GM20431 (cell line): Measurements from ENCODE around the gene UVRAG.
"Not testable (repeated sequence)": the region's sequence is repeated elsewhere in the genome, so short reads cannot be mapped to it uniquely, and the experiment has no call there.

Experiments used
- in situ Hi-C: fragments of 300-500 bp; cut with MseI, MboI; formaldehyde crosslinking; loops from one replicate; pipeline ENCODE4 v1.15.0; 2020; ENCODE audit warnings: low sequenced_read_pairs; ENCODE audit not compliant: unreplicated experiment

The UVRAG gene

DNA sequence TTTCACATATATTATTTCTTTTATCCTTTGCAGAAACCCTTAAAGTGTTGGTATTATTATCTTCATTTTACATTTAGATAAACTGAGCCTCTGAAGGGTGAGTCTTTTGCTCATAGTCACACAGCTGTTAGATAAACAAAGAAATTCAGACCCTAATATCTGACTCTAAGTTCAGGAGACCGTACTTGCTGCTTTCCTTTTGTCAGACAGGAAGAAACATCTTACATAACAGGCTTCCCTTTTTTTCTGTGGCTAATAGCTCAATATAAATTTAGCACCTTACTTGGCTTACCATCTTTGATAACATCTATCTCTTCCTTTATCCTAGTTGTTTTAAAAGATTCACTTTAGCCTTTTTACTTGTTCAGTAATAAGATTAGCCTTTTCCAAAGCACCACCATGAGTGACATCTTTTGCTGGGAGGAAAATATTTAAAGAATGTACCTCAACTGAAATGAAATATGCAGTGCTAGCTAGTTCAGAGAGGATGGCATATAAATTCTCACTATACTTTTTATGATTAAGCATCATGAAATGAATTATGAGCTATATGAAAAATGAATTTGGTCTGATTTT is 262.7 kb downstream of the UVRAG start:
- in situ Hi-C loops, result no loop called here

DNA sequence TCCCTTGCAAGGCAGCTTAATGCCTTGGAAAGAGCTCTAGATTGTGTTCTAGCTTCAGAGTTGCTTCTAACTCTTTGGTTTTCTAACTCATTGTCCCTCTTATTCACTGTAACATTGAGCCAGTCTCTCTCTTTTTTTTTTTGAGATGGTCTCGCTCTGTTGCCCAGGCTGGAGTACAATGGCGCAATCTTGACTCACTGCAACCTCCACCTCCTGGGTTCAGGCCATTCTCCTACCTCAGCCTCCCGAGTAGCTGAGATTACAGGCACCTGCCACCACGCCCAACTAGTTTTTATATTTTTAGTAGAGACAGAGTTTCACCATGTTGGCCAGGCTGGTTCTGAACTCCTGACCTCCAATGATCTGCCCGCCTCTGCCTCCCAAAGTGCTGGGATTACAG is 266.1 kb downstream of the UVRAG start:
- in situ Hi-C loops, result not testable (repeated sequence)

DNA sequence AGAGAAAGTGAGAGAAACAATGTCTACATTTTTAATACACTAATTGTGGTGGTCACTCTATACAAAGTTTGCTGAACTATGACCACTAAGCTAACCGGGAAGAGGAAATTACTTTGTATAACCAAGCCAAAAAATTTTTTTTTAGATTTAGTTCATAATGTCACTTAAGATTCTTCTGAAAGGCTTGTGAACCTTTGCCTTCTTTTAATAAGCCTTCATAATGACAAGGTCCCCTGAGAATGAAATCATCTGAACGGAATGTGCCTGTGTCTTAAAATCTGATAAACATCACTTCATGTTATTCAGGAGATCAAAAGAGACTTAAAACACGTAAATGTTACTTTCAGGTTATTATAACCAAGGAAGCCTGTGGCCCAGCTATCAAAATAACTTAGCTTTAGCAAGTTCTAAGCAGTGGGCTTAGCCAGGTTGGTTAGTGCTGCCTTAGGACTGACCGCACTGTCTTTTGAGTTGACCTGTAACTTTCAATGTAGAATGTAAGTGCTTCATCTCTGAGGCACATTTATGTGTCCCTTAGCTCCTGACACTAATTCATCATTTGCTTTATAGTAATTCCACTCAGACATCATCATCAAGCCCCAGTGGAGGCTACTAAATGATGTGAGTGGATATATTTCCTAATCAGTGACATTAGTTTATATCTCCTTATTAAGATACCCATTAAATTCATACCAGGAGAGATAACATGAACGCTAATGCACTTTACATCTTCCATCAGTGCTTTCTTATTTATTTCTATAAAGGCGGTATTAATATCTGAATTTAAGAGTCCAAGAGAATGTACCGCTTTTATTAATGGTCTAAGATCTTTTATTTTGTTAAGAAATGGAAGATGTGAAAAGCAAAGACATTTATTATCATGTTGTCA is 268.8 kb downstream of the UVRAG start:
- in situ Hi-C loops, result no loop called here

DNA sequence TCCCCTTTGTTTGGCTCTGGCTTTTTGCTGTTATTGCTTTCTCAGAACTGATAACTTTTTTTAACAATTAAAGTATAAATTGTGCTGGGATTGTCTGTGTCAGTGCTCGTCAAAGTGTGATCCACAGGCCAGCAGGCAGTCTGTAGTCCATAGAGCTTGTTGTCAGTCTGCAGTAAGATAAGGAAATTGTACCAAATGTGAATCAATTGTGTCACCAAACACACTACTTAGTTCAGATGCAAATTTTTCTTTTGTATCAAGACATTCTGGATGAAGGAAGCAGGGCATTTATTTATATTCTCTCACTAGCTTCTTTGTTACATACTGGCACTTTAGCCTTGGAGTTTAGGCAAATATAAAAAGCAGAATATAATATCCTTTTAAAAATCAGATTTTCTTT is 270.3 kb downstream of the UVRAG start:
- in situ Hi-C loops, result no loop called here

DNA sequence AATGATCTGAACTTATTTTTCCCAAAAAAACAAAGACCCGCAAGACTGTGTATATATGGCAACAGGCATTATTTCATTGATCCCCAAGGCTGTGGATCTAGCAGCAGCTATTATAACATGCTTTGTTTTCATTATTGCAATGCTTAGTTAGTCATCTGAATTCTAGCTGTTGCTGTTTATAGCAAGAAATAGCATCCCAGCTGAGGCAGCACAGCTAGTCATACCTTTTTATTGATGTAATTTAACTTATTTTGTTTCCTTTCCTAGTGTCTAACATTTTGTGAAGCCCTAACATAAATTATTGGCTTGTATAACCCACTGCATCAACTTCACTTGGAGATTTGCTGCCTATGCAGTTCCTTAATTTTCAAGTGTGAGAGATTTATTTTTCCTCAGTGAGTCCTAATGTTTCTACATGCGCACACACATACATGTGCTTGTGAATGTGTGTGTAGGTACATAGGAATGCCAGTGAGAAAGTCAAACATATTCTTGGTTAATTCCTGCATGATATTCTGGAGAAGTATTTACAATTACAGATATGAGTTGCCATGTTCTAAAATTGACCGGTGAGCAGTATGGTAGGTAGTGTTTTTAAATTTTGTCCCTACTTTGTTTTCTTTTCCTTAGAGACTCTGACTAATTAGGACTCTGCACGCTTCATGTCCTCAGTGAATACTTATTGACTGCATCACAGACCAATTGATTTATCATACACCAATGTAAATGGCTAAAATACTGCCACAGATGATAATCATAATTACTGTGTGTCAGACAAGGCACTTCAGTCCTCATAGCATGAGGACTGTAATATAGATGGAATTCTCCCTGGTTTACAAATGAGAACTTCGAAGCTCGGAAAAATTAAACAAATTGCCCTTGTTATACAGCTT is 272.0 kb downstream of the UVRAG start:
- in situ Hi-C loops, result no loop called here

DNA sequence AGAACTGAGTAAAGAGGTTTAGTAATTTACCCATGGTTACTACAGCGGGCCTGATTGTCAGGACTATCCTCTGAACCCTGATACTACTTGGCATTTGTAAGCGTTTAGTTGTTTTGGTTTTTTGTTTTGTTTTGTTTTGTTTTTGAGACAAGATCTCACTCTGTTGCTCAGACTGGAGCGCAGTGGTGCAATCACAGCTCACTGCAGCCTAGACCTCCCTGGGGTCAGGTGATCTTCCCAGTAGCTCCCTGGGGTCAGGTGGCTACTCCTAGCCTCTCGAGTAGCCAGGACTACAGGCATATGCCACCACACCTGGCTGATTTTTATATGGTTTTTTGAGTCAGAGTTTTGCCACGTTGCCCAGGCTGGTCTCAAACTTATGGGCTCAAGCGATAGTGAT is 272.7 kb downstream of the UVRAG start:
- in situ Hi-C loops, result no loop called here

DNA sequence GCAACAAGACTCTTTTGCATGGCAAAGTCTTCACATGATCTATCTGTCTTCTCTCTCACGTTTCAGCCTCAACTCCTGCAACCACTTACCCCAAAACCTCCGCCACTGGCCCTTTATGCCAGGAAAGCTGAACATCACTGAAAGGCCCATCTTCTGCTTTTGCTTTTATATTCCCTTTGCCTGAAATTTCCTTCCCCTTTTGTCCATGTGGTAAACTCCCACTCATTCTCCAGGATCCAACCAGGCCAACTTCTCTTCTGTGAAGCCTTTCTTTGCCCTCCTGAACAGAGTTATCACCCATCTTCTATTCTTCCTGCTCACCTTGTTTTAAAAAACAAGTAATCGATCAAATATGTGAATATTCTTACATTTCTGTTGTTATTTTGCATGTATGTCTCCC is 273.5 kb downstream of the UVRAG start:
- in situ Hi-C loops, result no loop called here

DNA sequence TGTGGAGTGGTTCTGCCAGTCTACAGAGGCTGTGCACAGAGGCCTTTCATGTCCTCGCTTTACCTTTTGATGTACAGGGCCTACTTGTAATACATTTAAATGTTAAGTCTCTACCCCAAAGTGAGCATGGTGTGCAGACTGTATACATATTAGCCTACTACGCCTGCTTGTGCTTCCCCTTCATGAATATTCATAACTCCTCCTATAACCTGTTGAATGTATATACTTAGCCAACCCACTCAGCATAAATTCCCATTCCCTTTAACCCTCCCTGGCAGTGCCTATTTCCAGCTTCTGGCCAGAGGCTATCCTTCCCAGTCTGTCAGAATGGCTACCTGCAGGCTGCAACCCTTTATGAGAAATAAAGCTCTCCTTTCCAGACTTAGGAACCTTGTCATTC is 275.2 kb downstream of the UVRAG start:
- in situ Hi-C loops, result no loop called here

DNA sequence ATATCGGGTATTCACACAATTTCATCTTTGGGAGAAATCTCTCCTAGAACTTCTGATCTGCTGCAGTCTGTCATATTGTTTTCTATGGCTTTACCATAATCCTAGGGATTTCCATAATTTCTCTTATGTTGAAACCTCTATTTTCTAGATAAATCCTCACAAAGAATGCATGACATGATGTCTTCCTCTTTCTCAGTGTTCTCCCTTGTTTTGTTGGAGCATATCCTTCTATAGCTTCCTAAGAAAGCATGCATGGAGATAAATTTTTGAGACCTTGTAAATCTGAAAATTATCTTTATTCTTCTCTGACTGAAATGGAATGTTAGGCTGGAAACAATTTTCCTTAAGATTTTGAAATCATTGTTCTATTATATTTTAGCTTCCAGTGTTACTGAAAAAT is 275.8 kb downstream of the UVRAG start:
- in situ Hi-C loops, result no loop called here

DNA sequence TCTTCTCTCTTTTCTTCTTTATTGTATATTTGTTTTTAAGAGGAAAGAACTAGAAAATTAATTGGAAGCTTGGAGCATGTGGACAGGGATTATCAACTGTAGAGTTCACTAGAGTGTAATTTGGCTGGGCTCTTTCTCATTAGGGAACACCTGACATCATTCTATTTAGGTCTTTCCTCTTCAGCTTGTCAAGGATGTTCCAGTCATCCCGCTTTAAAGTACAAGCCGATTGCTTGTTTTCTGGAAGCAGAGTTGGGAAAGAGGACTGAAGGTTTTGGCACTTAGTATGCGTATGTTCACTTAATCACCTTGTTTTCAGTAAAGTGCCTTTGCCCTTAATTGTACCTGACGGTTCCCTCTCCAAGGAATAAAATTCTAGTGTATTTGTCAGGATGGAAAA is 279.7 kb downstream of the UVRAG start:
- in situ Hi-C loops, result no loop called here

DNA sequence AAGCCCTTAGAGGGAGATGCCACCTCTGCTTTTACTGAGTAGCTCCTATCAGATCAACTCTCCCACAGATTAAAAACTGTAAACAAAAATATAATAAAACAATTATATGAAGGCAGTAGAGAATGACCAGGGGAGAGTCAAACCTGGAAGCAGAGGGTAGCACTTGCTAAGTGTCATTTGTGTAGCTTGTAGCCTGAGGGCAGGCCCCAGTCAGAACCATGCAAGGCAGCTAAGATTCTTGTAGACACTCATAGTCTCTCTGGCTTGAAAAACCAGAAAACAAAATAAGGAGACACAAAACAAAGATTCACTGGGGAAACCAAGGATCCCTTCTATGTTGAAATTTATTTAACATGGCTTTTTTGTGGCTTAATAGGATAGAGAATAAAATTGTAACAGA is 280.9 kb downstream of the UVRAG start:
- in situ Hi-C loops, result no loop called here

DNA sequence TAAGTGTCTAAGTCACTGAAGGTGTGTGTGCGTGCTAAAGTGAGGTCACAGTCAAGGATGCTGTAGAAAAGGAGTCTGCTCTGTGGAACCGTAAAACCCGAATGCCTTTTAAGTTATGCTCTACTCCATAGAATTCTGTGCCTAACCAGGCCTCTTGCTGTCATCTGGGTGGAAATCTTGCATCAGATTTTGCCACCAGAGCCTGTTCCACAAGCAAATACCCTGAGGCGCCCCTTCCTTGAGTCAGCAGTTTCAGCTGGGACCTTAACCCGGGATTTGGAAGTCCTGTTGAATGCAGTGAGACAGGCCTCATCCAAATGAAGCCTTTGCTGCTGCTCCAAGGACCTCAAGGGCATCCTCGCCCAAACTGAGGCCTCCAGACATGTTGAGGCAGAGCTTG is 281.5 kb downstream of the UVRAG start:
- in situ Hi-C loops, result no loop called here

DNA sequence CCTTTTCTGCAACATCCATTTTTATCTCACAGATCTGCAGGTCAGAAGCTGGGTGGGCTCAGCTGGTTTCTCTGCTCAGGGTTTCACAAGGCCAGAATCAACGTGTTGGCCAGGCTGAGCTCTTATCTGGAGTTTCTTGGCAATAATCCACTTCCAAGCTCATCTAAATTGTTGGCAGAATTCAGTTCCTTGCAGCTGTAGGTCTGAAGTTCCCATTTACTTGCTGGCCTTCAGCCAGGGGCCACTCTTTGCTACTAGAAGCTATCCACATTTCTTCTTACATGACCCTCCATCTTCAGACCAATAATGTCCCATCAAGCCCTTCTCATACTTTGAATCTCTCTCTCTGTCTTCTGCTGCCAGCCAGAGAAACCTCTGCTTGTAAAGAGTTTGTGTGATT is 287.8 kb downstream of the UVRAG start:
- in situ Hi-C loops, result no loop called here

DNA sequence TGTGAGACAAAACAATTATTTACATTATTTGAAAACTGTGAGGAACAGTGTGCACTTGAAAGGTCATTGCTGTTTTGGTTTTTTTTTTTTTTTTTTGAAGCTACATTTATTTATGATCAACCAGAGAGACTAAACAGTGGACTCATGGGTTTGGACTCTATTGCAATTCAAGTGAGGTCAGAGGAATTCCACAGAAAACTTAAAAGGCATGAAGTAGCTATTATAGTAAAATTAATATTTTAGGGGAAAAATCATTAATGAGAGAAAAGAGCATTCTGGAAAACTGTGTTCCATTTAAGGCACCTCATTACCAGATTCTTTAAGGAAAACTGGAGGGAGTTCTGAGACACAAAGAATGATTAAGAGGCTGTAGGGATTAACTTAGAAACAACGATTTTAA is 288.4 kb downstream of the UVRAG start:
- in situ Hi-C loops, result no loop called here

DNA sequence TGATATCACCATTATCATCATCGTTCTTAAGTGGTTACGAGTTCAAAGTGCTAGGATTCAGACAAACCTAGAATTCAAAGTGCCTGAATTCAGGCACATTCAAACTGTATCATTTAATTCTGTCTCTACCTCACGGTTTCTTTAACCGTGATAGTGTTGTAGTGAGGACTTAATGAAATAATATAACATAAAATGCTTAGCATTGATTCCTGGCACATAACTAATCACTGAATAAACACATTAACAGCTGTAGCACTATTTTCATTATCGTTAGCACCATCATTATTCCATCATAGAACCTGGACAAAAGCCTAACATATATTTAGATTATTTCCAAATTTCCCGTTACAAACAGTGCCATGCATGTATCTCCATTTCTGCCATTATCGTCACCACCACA is 289.3 kb downstream of the UVRAG start:
- in situ Hi-C loops, result no loop called here

DNA sequence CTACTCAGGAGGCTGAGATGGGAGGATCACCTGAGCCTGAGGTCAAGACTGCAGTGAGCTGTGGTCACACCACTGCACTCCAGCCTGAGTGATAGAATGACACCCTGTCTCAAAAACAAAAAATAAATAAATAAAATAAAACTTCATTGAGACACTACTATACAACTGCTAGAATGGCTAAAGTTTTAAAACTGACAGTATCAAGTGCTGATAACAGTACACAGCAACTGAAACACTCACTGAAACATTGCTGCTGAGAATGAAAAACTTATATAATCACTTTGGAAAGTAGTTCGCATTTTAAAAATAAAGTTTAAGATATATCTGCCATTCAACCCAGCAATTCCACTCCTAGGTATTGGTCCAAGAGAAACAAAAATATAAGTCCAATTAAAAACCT is 290.6 kb downstream of the UVRAG start:
- in situ Hi-C loops, result no loop called here

DNA sequence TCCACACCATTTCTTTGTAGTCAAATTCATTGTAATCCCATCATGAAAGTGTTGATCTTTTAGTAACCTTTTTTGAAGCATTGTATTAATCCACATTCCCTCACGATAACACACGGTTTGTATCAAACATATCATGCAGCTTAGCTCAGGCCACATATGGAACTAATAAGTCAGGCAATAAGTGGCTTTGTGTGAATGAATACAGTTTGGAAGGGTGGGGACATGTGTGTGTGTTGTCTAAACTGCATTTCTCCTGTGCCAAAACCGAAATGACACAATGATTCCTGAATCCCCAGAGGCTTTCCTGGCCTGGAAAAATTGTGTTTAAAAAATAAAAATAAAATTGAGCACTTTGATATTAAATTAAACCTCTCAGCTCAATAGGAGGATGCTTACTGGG is 293.0 kb downstream of the UVRAG start:
- in situ Hi-C loops, result no loop called here

DNA sequence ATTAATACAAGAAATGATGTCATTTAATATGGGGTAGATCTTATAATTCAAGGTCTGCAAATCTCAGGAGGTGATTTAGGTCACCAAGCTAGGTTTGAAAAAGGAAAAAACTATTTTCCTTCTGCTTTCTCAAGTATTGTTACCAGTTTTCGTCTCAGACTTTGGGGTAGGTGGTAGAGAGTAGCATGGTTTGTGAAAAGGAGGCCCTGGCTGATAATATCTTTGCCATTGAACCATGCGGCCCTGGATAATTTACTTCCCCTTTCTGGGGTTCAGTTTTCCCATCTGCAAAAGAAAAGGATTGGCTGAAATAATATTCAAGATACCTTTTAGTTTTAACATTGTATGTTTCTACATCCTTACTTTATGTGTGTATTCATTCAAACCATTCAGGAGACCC is 299.2 kb downstream of the UVRAG start:
- in situ Hi-C loops, result no loop called here

DNA sequence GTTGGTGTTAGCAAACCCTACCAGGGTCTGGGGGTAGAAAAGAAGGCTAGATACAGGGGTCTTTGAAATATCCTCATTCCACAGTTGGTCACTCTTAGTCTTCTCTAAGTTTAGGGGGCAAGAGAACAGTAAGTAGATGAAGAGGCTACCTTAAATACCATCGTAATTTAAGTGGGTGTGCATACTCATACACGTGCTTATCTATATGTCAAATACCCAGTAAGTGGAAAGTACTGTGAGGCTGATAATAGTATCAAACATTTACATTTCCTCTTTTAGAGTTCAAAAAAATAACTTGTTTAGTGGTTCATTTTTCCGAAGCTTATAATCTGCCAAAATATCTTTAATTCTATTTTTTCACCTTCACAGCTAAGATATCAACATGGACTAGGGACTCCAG is 300.5 kb downstream of the UVRAG start:
- in situ Hi-C loops, result no loop called here

DNA sequence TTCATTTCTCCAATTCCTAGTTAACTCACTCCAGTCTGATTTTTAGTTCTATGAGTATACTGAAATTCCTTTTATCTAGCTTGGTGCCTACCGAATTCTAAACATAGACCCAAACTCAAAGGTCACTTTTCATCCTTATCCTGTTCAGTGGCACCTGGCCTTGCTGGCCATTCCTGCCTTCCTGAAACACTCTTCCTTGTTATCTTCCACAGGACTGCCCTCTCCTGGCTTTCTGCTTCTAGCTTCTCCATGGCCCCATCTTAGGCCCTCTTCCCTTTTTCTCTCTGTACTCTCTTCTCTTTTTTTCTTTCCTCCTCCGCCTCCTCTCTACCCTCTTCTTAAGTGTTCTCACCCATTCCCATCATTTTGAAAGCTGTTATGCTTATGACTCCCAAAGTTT is 304.0 kb downstream of the UVRAG start:
- in situ Hi-C loops, result no loop called here

DNA sequence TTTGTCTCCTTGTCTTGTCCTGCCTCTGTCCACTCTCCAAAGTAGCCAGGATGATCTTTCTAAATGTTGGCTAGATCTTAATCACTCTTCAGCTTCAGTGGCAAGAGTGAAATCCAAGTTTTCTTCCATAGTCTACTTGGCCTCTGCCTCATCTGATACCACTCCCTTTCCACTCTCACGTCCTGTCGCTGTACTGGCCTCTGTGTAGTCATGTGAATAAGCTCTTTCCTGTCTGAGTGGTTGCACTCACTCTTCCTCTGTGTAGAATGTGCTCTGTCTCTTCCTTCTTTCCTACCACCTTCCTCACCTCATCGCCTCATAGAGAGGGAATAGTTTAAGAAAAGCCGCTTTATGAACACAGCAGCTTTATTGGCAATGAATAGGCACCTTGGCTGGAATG is 304.8 kb downstream of the UVRAG start:
- in situ Hi-C loops, result no loop called here
